Activated gamma-delta T cell treated with Interleukin-2 at 50 U/mL for 16 hours (primary cell): ENCODE measurements around the gene THADA.
"Not testable (repeated sequence)": the region's sequence is repeated elsewhere in the genome, so short reads cannot be mapped to it uniquely, and the experiment has no call there.

Experiments used
- DNase-seq: peaks from one replicate; pipeline ENCODE4 v3.0.0-alpha.2; 2020

THADA gene

GRCh38 chr2:43460174-43460546 lies 135.7 kb downstream of the THADA start:
- DNase-seq: no peak

GRCh38 chr2:43459446-43460173 lies 136.2 kb downstream of the THADA start:
- no peak for DNase-seq

- DNase-seq: no peak
Observed at GRCh38 chr2:43458014-43458628, 137.7 kb downstream of the THADA start.

GRCh38 chr2:43455731-43456642 lies 139.9 kb downstream of the THADA start:
- no peak for DNase-seq

GRCh38 chr2:43455296-43455695 lies 140.5 kb downstream of the THADA start:
- DNase-seq: no peak

- no peak for DNase-seq
Observed at GRCh38 chr2:43454791-43455190, 141.0 kb downstream of the THADA start.

GRCh38 chr2:43453179-43454170 lies 142.4 kb downstream of the THADA start:
- DNase-seq: no peak

GRCh38 chr2:43452318-43452731 lies 143.5 kb downstream of the THADA start:
- no peak for DNase-seq

GRCh38 chr2:43450617-43451016 lies 145.2 kb downstream of the THADA start:
- DNase-seq: no peak

GRCh38 chr2:43448822-43449110 lies 147.1 kb downstream of the THADA start:
- DNase-seq: no peak

- DNase-seq: no peak
Observed at GRCh38 chr2:43448011-43448821, 147.6 kb downstream of the THADA start.

- DNase-seq: not testable (repeated sequence)
Observed at GRCh38 chr2:43446755-43447154, 149.1 kb downstream of the THADA start.

- no peak for DNase-seq
Observed at GRCh38 chr2:43445781-43446180, 150.1 kb downstream of the THADA start.

- DNase-seq: no peak
Observed at GRCh38 chr2:43444989-43445645, 150.7 kb downstream of the THADA start.

GRCh38 chr2:43443282-43443681 lies 152.6 kb downstream of the THADA start:
- no peak for DNase-seq

GRCh38 chr2:43441195-43441594 lies 154.6 kb downstream of the THADA start:
- DNase-seq: no peak

GRCh38 chr2:43438858-43439655 lies 156.8 kb downstream of the THADA start:
- no peak for DNase-seq

GRCh38 chr2:43438342-43438741 lies 157.5 kb downstream of the THADA start:
- no peak for DNase-seq

GRCh38 chr2:43437363-43437762 lies 158.5 kb downstream of the THADA start:
- no peak for DNase-seq

GRCh38 chr2:43436431-43436830 lies 159.4 kb downstream of the THADA start:
- no peak for DNase-seq
